GM12875 (cell line): Measurements from ENCODE around the gene DPP4.

Experiments used
- H3K4me3 ChIP-seq: one replicate; pipeline ENCODE4 v1.5.1; 2011; ENCODE audit warnings: low read depth, low read length, control low read depth
- CTCF ChIP-seq: IDR thresholded peaks from 2 replicates; pipeline ENCODE4 v1.5.1; 2011; ENCODE audit warnings: low read depth, mild to moderate bottlenecking, control low read depth, inconsistent platforms, low read length, moderate library complexity, borderline replicate concordance; ENCODE audit not compliant: insufficient read depth

Gene DPP4

DNA sequence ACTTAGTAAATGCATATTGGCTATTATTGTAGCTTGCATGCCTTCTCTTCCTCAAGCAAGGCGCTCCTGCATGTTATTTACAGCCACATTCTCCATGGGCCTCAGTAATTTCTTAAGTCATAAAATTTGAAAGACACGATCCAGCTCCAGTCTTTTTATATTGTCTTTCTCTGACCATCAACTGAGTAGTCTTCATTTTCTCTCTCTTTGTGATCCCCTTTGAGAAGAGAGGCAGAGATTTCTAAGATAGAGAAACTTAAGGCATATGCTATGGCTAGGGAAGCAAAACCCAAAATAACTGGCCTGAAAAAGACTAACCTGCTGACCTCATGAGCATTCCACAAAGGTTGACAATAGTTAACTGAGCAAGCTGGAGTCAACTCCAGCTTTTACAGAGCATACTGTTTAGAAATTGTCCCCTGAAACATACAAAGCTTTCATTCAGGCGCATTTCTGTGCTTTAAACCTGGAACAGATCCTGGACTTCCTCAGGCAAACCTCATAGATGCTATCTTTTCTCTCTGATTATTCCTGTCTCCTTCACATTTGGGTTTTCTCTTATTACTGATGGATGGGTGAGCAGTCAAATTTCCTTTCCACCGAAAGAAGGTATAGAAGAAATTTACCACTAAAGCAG lies 4.6 kb downstream of the DPP4 start:
- H3K4me3 ChIP-seq: no peak overlapping the region
- TF ChIP-seq CTCF: no peak

- no peak for TF ChIP-seq CTCF
- H3K4me3 ChIP-seq: no peak overlapping the region
Observed at GRCh38 chr2:162067596-162067995, 6.4 kb downstream of the DPP4 start.

DNA sequence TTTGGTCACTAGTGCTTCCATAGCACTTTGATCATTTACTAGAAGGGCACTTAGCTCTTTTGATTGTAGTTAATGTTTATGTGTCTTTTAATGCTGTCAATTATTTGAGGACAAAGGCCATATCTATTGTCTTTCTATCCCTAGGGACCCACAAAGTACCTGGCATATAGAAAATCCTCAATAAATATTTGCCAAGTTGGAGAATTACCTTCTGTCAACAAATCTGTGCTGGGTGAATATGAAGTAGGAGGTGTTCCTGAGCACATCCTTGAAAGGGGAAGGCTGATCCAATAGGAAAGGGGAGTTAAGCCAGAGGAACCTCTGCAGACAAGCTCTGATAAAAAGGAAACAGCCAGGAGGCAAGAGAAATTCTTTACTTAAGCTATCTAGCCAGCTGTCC lies 8.2 kb downstream of the DPP4 start:
- no peak for TF ChIP-seq CTCF
- H3K4me3 ChIP-seq: no peak overlapping the region

DNA sequence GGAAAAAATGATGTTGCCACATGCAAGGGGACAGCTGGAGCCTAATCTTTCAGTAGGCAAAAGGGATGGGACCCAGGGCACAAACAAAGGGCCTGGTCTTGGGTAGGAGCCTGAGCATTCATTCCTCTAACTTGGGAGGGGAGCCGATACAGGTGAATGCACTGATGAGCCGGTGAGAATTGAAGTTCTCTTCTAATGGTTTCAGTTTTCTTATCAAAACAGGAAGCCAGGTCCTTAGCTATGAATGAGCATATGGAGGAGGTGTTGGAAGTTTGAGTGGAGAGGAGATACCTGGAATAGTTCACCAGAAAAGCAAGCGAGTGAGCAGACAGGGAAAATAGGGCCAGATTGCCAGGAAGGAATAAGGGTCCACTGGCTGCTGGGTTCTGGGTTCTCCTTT lies 10.1 kb downstream of the DPP4 start:
- H3K4me3 ChIP-seq: no peak overlapping the region
- no peak for TF ChIP-seq CTCF

DNA sequence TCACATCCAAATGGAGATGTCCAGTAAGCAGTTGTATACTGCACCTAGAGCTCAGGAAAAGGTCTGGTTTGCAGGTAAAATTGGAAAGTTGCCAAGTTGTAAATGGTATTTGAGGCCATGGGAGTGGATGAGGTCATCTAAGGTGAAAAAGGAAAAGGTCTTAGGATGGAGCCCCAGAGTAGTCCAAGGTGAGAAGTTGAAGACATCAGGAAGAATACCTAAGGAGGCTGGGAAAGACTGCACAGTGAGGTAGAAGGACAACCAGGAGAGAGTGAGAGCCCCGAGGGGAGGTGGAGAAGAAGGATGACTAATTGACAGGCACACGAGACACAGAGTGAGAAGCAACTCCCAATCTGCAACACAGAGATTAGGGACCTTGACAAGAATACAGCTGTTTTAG lies 10.7 kb downstream of the DPP4 start:
- no peak overlapping the region for H3K4me3 ChIP-seq
- TF ChIP-seq CTCF: no peak

GRCh38 chr2:162062559-162062958 lies 11.5 kb downstream of the DPP4 start:
- TF ChIP-seq CTCF: no peak
- H3K4me3 ChIP-seq: no peak overlapping the region

DNA sequence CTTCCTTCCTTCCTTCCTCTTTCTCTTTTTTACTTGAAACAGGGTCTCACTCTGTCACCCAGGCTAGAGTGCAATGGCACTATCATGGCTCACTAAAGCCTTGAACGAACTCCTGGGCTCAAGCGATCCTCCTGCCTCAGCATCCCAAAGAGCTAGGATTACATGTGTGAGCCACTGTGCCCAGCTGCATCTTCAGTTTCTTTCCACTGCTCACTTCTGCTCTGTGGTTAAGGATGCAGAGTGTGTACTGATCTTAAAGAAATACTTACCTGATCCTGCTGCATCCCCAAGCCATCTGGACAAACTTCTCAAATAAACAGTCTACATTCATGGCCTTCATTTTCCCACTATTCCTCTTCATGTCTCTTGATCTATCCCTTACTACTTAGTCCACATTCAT lies 13.0 kb downstream of the DPP4 start:
- no peak overlapping the region for H3K4me3 ChIP-seq
- TF ChIP-seq CTCF: no peak
